Islet precursor cell (in vitro differentiated cells): ENCODE data around the gene PHACTR3.

ENCODE experiments used
- DNase-seq: peaks from one replicate; pipeline ENCODE4 v3.0.0-alpha.2; 2018

Gene PHACTR3

GRCh38 chr20:59756241-59756640, 151.9 kb downstream of the PHACTR3 start:
- DNase-seq, result no peak

GRCh38 chr20:59764037-59764436, 159.7 kb downstream of the PHACTR3 start:
- DNase-seq, result no peak

- peak; percentile 60 for DNase-seq
These were observed 161.3 kb downstream of the PHACTR3 start for GRCh38 chr20:59765599-59766177.

GRCh38 chr20:59767656-59768055, 163.3 kb downstream of the PHACTR3 start:
- no peak for DNase-seq

- no peak for DNase-seq
These were observed 165.9 kb downstream of the PHACTR3 start for GRCh38 chr20:59770270-59770669.

GRCh38 chr20:59770851-59771250, 166.5 kb downstream of the PHACTR3 start:
- no peak for DNase-seq

- peak; percentile 35 for DNase-seq
These were observed 167.4 kb downstream of the PHACTR3 start for GRCh38 chr20:59771506-59772372.

- no peak for DNase-seq
These were observed 168.0 kb downstream of the PHACTR3 start for GRCh38 chr20:59772373-59772705.

GRCh38 chr20:59772931-59773913, 168.9 kb downstream of the PHACTR3 start:
- peak; percentile 53 for DNase-seq

- peak; percentile 27 for DNase-seq
These were observed 169.9 kb downstream of the PHACTR3 start for GRCh38 chr20:59774204-59774641.

GRCh38 chr20:59774921-59775686, 170.8 kb downstream of the PHACTR3 start:
- DNase-seq, result peak; percentile 43

GRCh38 chr20:59775687-59776055, 171.3 kb downstream of the PHACTR3 start:
- DNase-seq, result peak; percentile 38

- DNase-seq, result peak; percentile 27
These were observed 171.8 kb downstream of the PHACTR3 start for GRCh38 chr20:59776059-59776603.

- peak; percentile 37 for DNase-seq
These were observed 172.4 kb downstream of the PHACTR3 start for GRCh38 chr20:59776626-59777330.

GRCh38 chr20:59777331-59777725, 173.0 kb downstream of the PHACTR3 start:
- DNase-seq, result peak; percentile 35

- DNase-seq, result peak; percentile 42
These were observed 173.7 kb downstream of the PHACTR3 start for GRCh38 chr20:59777814-59778575.

GRCh38 chr20:59778615-59779200, 174.4 kb downstream of the PHACTR3 start:
- DNase-seq, result peak; percentile 35

- DNase-seq, result peak; percentile 37
These were observed 175.5 kb downstream of the PHACTR3 start for GRCh38 chr20:59779656-59780380.

- peak; percentile 15 for DNase-seq
These were observed 176.3 kb downstream of the PHACTR3 start for GRCh38 chr20:59780494-59781185.
